ENCODE data around the gene ORC1.
"Not testable (repeated sequence)": the region's sequence is repeated elsewhere in the genome, so short reads cannot be mapped to it uniquely, and the experiment has no call there.

Gene ORC1

DNA sequence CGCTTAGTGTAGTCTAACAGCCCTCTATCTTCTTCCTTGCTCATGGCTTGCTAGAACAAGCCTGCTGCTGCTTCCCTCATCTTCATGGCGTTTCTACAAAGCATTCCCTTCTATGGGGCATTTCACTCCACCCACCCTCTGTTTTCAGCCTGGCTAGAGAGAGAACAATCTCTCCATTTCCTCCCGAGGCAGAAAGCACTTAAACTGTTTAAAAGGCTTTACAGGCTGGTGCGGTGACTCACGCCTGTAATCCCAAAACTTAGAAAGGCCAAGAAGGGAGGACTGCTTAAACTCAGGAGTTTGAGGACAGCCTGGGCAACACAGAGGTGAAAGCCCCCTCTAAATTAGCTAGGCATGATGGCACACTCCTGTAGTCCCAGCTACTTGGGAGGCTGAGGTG is 17.8 kb downstream of the ORC1 start:
- DNase-seq (ENCODE audit: low read depth in 2 of 2): no peak

GRCh38 chr1:52385376-52385775 is 18.8 kb downstream of the ORC1 start:
- no peak for DNase-seq (ENCODE audit: low read depth in 2 of 2)

- not testable (repeated sequence) for DNase-seq (ENCODE audit: low read depth in 2 of 2)
Measured at GRCh38 chr1:52369851-52370250, 34.4 kb downstream of the ORC1 start.

DNA sequence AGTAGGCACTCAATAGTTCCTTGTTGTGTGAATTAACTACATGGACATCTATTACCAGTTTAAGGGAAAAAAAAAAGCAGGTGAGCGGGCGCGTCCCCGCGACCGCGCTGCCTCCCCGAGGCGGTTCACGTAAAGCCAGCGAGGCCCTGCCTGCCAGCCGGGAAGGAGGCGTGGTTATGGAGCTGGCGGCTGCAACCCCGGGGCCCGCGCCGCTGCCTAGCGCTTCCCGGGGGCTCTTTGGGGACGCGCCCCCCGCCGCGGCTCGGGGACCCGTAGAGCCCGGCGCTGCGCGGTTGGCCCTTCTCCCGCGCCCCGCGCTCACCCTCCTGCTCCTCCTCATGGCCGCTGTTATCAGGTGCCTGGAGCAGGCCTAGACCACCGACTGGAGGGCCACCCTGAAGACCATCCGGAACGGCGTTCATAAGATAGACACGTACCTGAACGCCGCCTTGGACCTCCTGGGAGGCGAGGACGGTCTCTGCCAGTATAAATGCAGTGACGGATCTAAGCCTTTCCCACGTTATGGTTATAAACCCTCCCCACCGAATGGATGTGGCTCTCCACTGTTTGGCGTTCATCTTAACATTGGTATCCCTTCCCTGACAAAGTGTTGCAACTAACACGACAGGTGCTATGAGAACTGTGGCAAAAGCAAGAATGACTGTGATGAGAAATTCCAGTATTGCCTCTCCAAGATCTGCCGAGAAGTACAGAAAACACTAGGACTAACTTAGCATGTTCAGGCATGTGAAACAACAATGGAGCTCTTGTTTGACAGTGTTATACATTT is 35.6 kb downstream of the ORC1 start:
- peak; percentile 11 to 22 for DNase-seq (ENCODE audit: low read depth in 2 of 2)

- no peak for DNase-seq (ENCODE audit: low read depth in 2 of 2)
Measured at GRCh38 chr1:52367272-52367671, 37.0 kb downstream of the ORC1 start.

- no peak for DNase-seq (ENCODE audit: low read depth in 2 of 2)
Measured at GRCh38 chr1:52366517-52366827, 37.8 kb downstream of the ORC1 start.

GRCh38 chr1:52365746-52366516 is 38.3 kb downstream of the ORC1 start, which contains the start of gene CC2D1B:
Gene CC2D1B, minus strand, starts transcription at chr1:52366205. Its CDS starts 1,585 bp downstream, at chr1:52364620.
- DNase-seq (ENCODE audit: low read depth in 2 of 2): peak; percentile 97 to 98

DNA sequence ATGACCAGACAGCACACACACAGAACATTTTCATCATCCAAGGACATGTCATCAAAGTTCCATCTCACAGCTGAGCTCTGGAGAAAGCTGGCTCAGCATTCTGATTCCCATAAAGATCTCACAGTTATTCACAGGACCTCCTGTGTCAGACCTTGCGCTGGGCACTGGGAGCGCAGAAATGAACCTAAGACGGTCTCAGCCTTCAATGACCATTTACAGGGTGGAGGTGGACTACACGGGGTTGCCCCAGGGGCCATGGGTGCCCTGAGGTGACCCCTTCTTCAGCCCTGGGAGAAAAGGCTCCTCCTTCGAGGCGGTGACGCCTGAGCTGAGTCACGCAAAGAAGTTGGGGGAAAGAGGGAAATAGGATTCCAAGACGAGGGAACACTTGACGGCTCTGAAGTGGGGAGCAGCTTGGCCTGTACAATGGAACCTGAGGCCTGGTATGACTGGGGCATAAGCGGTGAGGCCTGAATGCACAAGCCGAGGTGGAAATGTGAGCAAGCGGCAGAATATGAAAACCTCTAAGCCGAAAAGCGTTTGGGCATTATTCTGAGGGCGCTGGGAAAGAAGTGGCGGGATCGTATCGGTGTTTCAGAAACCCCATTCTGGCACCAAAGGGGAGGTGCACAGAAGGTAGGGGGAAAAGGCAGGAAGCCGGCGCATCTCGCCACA is 39.0 kb downstream of the ORC1 start:
- DNase-seq (ENCODE audit: low read depth in 2 of 2): no peak

DNA sequence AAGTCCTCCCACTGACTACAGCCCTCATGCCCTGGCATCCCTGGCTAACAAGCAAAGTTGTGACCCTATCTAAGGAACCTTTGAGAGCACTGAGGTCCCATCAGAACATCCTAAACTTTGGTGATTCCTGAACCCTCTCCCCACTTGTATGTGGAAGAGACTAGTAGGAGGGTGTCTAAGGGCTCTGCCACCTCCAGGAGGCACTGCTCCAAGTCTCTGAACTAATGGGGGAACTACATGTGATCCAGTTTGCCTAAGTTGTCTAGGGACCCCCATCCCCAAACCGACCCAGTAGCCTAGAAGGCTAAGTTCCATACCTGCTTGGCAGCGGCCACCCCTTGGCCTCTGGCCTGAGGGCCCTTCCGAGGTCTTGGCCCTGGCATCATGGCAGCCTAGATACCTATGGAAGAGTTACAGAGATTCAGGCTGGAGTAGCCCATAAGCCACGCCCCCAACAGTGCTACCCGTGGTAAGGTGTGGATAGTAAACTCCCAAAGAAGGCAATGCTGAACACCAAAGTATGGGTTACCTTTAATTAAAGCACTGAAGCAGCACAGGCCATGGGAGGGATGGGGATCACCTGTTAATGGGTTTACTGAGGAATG is 39.9 kb downstream of the ORC1 start:
- DNase-seq (ENCODE audit: low read depth in 2 of 2): no peak

GRCh38 chr1:52360595-52360968 is 43.6 kb downstream of the ORC1 start:
- DNase-seq (ENCODE audit: low read depth in 2 of 2): no peak

GRCh38 chr1:52359676-52360594 is 44.3 kb downstream of the ORC1 start:
- no peak for DNase-seq (ENCODE audit: low read depth in 2 of 2)

GRCh38 chr1:52358851-52359497 is 45.2 kb downstream of the ORC1 start:
- DNase-seq (ENCODE audit: low read depth in 2 of 2): no peak

DNA sequence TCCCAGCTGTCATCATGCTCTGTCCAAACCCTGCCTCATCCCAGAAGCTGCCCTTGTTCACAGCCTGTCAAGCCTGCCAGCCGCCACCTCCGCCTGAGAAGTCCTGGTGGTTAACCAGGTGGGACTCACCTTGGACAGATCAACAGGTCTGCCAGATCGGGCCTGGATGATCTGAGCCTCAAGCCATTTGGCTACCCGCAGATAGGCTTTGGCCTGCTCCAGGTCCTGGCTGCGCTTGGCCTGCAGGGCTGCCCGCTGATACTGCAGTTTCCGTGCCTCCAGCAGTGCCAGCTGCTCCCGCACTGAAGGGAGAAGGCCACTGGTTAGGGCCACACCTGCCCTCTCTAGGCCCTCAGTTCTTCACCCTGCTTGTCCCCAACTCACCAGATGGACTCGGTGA is 46.8 kb downstream of the ORC1 start:
- no peak for DNase-seq (ENCODE audit: low read depth in 2 of 2)

GRCh38 chr1:52356818-52357355 is 47.3 kb downstream of the ORC1 start:
- no peak for DNase-seq (ENCODE audit: low read depth in 2 of 2)

GRCh38 chr1:52355847-52356505 is 48.2 kb downstream of the ORC1 start:
- DNase-seq (ENCODE audit: low read depth in 2 of 2): no peak

GRCh38 chr1:52355436-52355835 is 48.8 kb downstream of the ORC1 start:
- DNase-seq (ENCODE audit: low read depth in 2 of 2): no peak

DNA sequence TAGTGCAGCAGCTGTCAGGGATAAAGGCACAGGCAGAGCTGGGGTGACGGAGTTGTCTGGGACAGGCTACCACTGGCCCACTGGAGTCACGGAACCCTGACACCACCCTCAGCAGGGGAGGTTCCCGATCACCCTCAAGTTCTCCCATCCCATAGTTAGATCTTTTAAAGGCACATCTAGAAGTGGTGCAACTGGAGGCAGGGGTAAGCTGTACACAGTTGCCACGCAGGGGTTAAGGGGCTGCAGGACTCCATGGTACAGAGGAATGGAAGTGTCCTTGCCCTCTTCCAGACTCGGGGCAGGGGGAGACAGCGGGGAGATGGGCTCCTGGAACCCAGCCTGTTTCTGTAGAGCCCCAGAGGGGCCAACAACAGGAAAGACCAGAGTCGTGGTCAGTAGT is 51.5 kb downstream of the ORC1 start:
- DNase-seq (ENCODE audit: low read depth in 2 of 2): no peak

- DNase-seq (ENCODE audit: low read depth in 2 of 2): no peak
Measured at GRCh38 chr1:52348704-52349300, 55.4 kb downstream of the ORC1 start.

DNA sequence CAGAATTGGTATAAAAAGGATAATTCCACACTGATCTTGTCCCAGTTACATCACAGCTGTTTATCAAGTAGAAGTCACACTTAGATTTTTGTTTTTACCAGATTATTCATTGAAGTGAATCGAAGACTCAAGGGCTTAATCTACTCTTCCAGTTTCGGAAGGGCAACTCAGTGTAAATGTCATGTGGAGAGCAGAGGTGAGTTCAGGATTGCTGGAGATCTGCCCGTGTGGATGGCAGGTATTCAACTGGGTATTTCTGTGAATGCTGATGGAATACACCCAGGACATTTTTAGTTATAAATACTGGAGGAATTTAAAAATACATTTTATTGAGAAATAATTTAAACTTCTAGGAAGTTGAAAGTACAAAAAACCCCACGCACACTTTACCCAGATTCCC is 57.6 kb downstream of the ORC1 start:
- no peak for DNase-seq (ENCODE audit: low read depth in 2 of 2)
